Pancreas (tissue), 10 donors: ENCODE measurements around the gene ZNF652. TPM values are rescaled to one million over a fixed set of nuclear protein-coding genes. Genes with fewer than 3 reads are reported as not detected.

Experiments used
- ATAC-seq, 4 donors: fragments of 200-7000 bp; cut with Tn5 transposase; one replicate each; pipeline versions ENCODE4 v1.8.0 to v1.9.1; 2020; ENCODE audit warnings: mild to moderate bottlenecking in 4 of 4, moderate library complexity in 4 of 4
- DNase-seq, 6 donors: peaks; one replicate each; pipeline ENCODE4 v3.0.0-alpha.2; 2020
- FAIRE-seq: peaks from 2 replicates; lab custom pipeline; 2012; peaks lifted over from hg19 to GRCh38; lab: Jason Lieb, UNC
- H3K27ac ChIP-seq, 4 donors: fragments of 200-600 bp; sonication (generic); 1 replicate in 3 of 4; 2 replicates in 1 of 4; pipeline versions ENCODE4 v1.5.0 to v1.8.0; 2020
- H3K27me3 ChIP-seq, 4 donors: fragments of 200-600 bp; one replicate each; pipeline ENCODE4 v1.8.0; 2021
- H3K36me3 ChIP-seq, 3 donors: fragments of 200-600 bp; sonication (generic) in 1 of 3; one replicate each; pipeline versions ENCODE4 v1.5.0 to v1.8.0; 2020 to 2021
- H3K4me1 ChIP-seq, 3 donors: fragments of 200-600 bp; one replicate each; pipeline ENCODE4 v1.8.0; 2021
- H3K4me3 ChIP-seq, 4 donors: fragments of 200-600 bp; sonication (generic) in 2 of 4; one replicate each; pipeline versions ENCODE4 v1.5.0 to v1.8.0; 2020 to 2021
- H3K9me3 ChIP-seq, 4 donors: fragments of 200-600 bp; one replicate each; pipeline ENCODE4 v1.8.0; 2021
- CTCF ChIP-seq, 4 donors: fragments of 200-600 bp; sonication (generic) in 3 of 4; IDR thresholded peaks; one replicate each; pipeline versions ENCODE4 v1.5.0 to v1.8.0; 2021; ENCODE audit warnings: antibody characterized with exemption in 4 of 4
- WGBS, 2 donors: extraction: QIAGEN DNeasy Blood & Tissue Kit; methylation state at CpG; one replicate each; pipeline ENCODE4 v1.1.7; 2013; 5-methylcytosine and 5-hydroxymethylcytosine counted together
- intact Hi-C, 3 donors: fragments of 100-400 bp; cut with DNase I; formaldehyde crosslinking; loops; one replicate each; pipeline versions ENCODE4 v1.11.1 to v1.14.2; 2022
- polyA plus RNA-seq, 2 donors: library from polyadenylated mRNA; stranded (reverse); fragments of 200-250 nt; gene quantifications; one replicate each; pipeline ENCODE4 v1.2.3, GENCODE V29; 2013
- total RNA-seq, 6 donors: library from RNA; stranded (reverse); fragmentation: NEBNext Ultra II Directional in 4 of 6; extraction: Animal tissue kit (Norgen Biotek cat#: 25700) in 4 of 6; gene quantifications; one replicate each; pipeline versions ENCODE4 v1.2.1 to v1.2.4, GENCODE V29; 2021 to 2023
- donor health status: healthy with polysubstance abuse.
- donor health status: DM: no; HTN: no; CAD: no; lungs with moderate emphysema.
- donor health status: DM: no; HTN: no; CAD: no.
- donor health status: control.
- donor health status: control.
- donor health status: Bipolar disorder and iron deficiency.
- donor health status: DM: yes; HTN: yes; CAD: no.
- donor health status: DM: no; HTN: no; CAD: no.
- donor health status: DM: no; HTN: no; CAD: no.
- donor health status: DM: yes; HTN: yes; CAD: no.

The ZNF652 gene
- total and polyA plus RNA-seq, 8 donors = 16.8 to 32.4 (median 20.5) TPM

DNA sequence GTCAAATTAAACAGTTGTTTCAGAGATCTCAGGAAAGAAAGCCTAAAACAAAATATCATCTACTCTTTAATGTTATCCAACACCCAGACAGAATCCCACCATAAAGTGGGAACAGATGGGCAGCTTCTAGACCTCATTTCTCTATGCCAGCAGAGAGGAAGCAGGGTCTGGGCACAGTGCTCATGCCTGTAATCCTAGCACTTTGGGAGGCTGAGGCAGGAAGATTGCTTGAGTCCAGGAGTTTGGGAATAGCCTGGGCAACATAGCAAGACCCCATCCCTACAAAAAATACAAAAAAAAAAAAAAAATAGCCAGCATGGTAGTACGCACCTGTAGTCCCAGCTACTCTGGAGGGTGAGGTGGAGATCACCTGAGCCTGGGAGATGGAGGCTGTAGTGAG is 13.5 kb upstream of the ZNF652 start:
- WGBS, 2 donors = 92 to 100% methylated on average over 1 of the region's 1 CpG
- no peaks in the 10 kb centered on the region for H3K27me3 ChIP-seq
- intact Hi-C loops = no loop called here
- no peak overlapping the region for H3K4me3 ChIP-seq
- H3K36me3 ChIP-seq = no peaks in the 10 kb centered on the region
- no peak for TF ChIP-seq CTCF (IDR thresholded peaks at IDR 0.05)
- DNase-seq = no peak
- ATAC-seq = no peak
- H3K9me3 ChIP-seq = no peaks in the 10 kb centered on the region
- no peak overlapping the region for H3K27ac ChIP-seq
- no peaks in the 10 kb centered on the region for H3K4me1 ChIP-seq
- FAIRE-seq = no peak

GRCh38 chr17:49373115-49373514 is 11.1 kb upstream of the ZNF652 start:
- Histone ChIP-seq H3K36me3 (no peaks in the 10 kb centered on the region), H3K27ac (no peak overlapping the region), H3K27me3 (no peaks in the 10 kb centered on the region), H3K4me3 (no peak overlapping the region), H3K9me3 (no peaks in the 10 kb centered on the region), H3K4me1 (no peaks in the 10 kb centered on the region)
- intact Hi-C loops = no loop called here
- ATAC-seq (no peak), FAIRE-seq (no peak), DNase-seq (no peak)
- 87 to 96% methylated on average over 6 of the region's 6 CpGs for WGBS, 2 donors
- no peak for TF ChIP-seq CTCF (IDR thresholded peaks at IDR 0.05)

DNA sequence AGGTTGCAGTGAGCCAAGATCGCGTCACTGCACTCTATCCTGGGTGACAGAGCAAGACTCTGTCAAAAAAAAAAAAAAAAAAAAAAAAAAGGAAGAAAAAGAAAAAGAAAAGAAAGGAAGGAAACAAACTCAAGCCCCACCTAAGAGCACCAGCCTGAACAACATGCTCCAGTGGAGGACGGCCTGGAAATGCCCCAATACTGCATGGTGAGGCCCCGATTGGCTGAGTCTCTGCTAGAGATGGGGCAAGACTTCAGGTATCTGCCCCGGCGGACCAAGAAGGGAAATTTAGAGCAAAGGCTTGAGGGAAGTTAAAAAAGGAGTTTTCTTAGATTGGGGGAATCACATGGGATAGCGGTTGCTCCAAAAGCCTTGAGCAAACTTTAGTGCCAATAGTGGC is 10.4 kb upstream of the ZNF652 start:
- intact Hi-C loops = no loop called here
- H3K9me3 ChIP-seq = no peaks in the 10 kb centered on the region
- WGBS, 2 donors = 74 to 81% methylated on average over 7 of the region's 7 CpGs
- H3K4me1 ChIP-seq = no peaks in the 10 kb centered on the region
- no peak for ATAC-seq
- H3K4me3 ChIP-seq = no peak overlapping the region
- H3K27ac ChIP-seq = no peak overlapping the region
- no peak for DNase-seq
- no peak for FAIRE-seq
- no peaks in the 10 kb centered on the region for H3K36me3 ChIP-seq
- TF ChIP-seq CTCF (IDR thresholded peaks at IDR 0.05) = no peak
- H3K27me3 ChIP-seq = no peaks in the 10 kb centered on the region

- FAIRE-seq = no peak
- DNase-seq = no peak
- no peaks in the 10 kb centered on the region for H3K36me3 ChIP-seq
- H3K27me3 ChIP-seq = no peaks in the 10 kb centered on the region
- no peaks in the 10 kb centered on the region for H3K4me1 ChIP-seq
- ATAC-seq = no peak
- no peaks in the 10 kb centered on the region for H3K9me3 ChIP-seq
- TF ChIP-seq CTCF (IDR thresholded peaks at IDR 0.05) = no peak
- 50 to 63% methylated on average over 13 of the region's 13 CpGs for WGBS, 2 donors
- intact Hi-C loops = no loop called here
- H3K27ac ChIP-seq = no peak overlapping the region
- H3K4me3 ChIP-seq = no peak overlapping the region
Observed at GRCh38 chr17:49370971-49371834, 9.2 kb upstream of the ZNF652 start.

GRCh38 chr17:49369760-49370159 is 7.7 kb upstream of the ZNF652 start:
- Histone ChIP-seq H3K36me3 (no peaks in the 10 kb centered on the region), H3K9me3 (no peaks in the 10 kb centered on the region), H3K4me1 (no peaks in the 10 kb centered on the region), H3K27ac (no peak overlapping the region), H3K4me3 (no peak overlapping the region), H3K27me3 (no peaks in the 10 kb centered on the region)
- FAIRE-seq (no peak), DNase-seq (no peak), ATAC-seq (no peak)
- TF ChIP-seq CTCF (IDR thresholded peaks at IDR 0.05) = no peak
- 61 to 62% methylated on average over 1 of the region's 1 CpG for WGBS, 2 donors
- intact Hi-C loops = no loop called here
